HG03575 (cell line): ENCODE results near the gene RGSL1.
"Not testable (repeated sequence)": the region's sequence is repeated elsewhere in the genome, so short reads cannot be mapped to it uniquely, and the experiment has no call there.

ENCODE experiments used
- ATAC-seq: cut with Tn5 transposase; IDR thresholded peaks from one replicate; pipeline ENCODE4 v1.9.1; 2021; ENCODE audit not compliant: unreplicated experiment, insufficient number of reproducible peaks, low FRiP score; ENCODE audit errors: extremely low read depth

RGSL1 gene

DNA sequence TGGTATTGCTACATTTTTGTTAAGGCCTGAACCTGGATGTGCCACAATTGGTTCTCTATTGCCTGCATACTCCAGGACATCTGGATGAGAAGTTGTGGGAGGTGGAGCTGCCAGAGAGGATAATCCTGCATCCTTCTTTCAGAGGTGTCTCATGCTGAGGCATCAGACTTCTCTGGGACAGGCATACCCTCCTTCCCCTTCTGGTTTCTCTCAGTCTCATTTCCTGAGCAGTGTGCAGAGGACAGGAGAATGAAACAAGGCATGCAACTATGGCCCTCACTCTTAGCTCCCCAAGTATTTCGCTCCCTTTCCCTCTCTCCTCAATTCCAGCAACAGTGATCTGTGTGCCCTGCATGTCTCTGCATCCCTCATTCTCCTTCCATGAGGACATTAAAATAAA is 7.6 kb upstream of the RGSL1 start:
- ATAC-seq: no peak

DNA sequence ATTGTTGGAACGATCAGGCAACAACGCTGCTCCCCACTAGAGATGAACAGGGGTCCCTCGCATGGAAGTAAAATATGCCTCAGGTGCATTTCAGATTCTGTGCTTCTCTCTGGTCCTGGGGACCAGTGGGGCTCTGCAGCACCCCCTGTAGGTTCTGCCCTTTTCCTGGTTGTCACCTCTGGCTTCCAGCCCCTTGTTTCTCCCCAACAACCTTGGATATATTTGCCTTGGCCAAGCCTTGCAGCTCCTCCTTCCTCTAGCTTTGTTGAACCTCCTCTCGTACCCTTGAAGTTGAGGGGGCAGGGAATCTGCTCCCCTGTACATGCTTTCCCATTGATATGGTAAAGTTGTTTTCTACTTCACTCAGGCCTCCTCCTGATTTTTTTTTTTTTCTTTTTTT is 5.4 kb upstream of the RGSL1 start:
- no peak for ATAC-seq

DNA sequence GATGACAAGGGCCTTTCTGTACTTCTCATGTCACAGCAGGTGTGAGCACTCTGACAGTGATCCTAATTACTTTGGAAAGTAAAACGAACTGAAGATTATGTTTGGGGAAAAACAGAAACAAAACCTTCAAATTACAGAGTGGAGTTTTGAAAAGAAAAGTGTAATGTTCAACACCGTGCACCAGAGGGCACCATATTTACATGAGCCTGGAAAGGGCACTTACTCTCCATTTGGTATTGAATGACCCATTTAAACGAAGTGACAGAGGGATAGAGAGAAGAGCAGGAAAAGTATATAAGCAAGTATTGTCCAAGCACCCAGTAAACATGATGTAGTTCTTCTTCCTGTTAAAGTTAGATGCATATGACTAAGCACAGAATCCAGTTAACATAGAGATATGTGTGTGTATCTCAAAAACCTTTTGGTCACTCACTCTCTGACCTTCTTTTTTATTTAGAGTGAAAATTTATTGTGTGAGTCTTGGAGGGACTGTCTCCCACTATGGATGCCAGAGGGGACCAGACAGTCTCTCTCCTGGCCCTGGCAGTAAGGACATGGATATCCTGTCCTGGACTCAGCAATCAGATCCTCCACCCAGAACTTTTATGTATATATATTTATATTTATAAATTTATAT is 3.8 kb upstream of the RGSL1 start:
- no peak for ATAC-seq

DNA sequence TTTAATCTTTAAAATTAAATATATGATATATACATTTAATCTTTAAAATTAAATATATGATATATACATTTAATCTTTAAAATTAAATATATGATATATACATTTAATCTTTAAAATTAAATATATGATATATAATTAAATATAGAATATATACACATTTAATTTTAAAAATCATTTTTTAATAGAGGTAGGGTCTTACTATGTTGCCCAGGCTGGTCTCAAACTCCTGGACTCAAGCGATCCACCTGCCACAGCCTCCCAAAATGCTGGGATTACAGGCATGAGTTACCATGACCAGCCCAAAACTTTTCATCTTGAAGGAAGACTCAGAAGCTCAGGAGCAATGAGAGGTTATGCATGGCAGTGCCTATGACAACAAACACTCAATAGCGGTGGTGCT is 2.8 kb upstream of the RGSL1 start:
- not testable (repeated sequence) for ATAC-seq

DNA sequence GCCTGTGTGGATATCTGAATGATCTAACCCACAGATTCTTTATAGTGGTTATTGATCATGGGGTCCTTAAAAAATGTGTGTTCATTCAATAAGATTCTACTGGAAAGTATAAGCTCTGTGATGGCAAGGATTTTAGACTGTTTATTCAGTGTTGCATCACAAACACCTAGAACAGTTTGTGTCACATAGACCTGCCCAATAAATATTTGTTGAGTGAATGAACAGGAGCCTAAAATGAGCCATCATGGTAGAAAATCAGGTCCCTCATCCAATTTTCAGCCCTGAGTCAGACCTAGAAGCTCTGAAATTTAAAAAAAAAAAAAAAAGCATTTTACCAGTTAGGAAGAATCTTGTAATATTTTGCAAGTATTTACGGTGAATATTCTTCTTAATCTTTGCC is 2.3 kb upstream of the RGSL1 start:
- ATAC-seq: no peak

GRCh38 chr1:182453631-182454030 is 3.7 kb downstream of the RGSL1 start:
- ATAC-seq: no peak

DNA sequence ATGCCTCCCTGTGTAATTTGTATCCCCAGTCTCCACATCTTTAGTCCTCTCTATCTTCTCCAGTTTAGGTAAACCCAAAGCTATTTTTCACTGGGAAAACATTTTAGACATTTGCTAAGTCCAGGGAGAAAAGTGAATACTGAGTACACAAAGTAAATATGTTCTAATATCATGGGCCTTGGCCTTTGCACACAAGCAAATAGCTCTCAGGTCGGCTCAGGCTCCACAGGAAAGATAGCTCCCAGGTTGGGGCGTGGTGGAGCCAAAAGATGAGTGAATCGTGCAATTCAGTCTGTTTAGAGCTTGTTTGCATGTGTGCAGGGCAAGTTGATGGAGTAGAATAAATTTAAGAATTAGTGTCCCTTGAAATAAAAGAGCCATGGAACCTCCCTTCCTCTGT is 7.9 kb downstream of the RGSL1 start:
- ATAC-seq: no peak

GRCh38 chr1:182459949-182460348 is 10.0 kb downstream of the RGSL1 start:
- ATAC-seq: no peak

DNA sequence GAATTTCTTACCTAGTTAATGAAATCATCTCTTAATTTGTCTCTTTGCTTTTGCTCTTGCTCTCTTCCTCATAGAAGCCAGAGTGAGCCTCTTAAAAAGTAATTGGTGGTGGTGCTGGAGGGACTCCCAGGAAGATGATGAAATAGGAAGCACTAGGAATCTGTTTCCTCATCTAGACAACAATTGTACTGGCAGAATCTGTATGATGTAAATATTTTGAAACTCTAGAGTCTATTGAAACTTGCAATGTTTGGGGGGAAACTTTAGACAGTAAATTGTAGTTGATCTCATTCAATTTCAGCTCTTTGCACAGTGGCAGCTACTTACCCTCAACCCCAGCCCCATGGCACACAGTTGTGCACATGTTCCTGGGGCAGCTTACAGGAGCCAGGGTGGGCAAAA is 10.6 kb downstream of the RGSL1 start:
- no peak for ATAC-seq

- ATAC-seq: no peak
These were observed 23.6 kb downstream of the RGSL1 start for GRCh38 chr1:182473556-182473955.

DNA sequence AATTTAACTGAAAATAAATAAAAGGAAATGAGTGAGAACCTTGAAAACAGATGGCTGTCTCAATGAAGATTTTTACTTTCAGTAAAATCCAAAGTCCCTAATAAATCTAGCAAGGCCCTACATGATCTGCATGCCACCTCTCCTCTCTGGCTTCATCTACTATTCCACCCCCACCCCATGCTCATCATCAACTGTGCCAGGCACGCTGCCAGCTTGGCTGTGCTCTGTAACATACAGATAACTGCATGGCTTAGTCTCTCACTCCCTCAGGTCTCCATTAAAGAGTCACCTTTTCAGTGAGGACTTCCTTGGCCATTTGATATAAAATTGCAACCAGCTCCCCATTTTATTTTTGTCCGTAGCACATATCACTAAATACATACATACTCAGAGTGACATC is 26.7 kb downstream of the RGSL1 start:
- ATAC-seq: no peak

DNA sequence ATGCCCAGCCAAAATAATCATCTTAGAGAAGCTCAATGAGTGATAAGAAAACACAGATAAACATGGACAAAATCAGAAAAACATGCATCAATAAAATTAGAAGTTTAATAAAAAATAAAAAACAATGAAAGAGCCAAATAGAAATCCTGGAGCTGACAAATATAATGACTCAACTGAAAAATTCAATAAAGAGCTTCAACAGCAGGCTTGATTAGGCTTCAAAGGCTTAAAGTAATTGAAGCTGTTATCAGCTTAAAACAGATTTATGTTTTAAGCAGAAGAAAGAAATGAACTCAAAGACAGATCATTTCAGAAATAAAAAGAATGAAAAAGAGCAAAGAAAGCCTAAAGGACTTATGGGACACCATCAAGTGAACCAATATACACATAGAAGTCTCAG is 28.3 kb downstream of the RGSL1 start:
- no peak for ATAC-seq

DNA sequence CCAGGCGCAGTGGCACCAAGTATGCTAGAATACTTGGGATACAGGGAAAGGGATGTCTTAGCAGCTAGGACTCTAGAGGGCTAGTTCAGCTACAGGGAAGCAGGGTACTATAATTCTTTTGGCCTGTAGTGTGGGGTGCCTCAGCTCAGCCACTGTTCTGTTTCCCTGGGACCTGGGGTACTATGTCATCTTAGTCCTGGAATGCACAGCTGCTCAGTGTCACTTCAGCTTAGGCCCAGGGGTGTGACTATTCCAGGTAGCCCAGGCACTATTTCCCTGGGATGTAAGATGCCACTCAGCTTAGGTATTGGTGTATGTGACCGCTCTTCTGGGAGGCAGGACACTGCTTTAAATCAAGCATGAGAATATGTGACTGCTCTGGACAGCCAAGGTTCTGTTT is 34.1 kb downstream of the RGSL1 start:
- ATAC-seq: no peak

GRCh38 chr1:182484531-182485257 is 34.7 kb downstream of the RGSL1 start:
- ATAC-seq: no peak

GRCh38 chr1:182485861-182486260 is 35.9 kb downstream of the RGSL1 start:
- no peak for ATAC-seq

GRCh38 chr1:182488803-182489202 is 38.9 kb downstream of the RGSL1 start:
- ATAC-seq: no peak

DNA sequence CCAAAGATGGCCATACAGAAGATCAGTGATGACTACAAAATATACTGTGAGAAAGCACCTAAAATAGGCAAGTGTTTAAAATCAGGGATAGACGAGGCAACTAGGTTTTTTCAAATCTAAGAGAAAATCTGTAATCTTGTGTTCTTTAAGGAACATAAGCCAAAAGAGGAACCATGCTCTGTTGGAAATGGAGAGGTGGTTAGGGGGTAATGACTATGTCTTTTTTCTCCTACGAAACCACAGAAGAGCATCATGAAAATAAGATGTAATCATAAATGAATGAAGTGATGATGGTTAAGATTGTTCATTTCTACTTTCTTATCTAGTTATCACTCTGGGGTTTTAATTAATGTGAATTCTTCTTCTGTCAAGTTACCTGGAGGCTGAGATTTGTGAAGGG is 43.1 kb downstream of the RGSL1 start:
- no peak for ATAC-seq

- no peak for ATAC-seq
These were observed 45.1 kb downstream of the RGSL1 start for GRCh38 chr1:182495002-182495401.

- no peak for ATAC-seq
These were observed 45.7 kb downstream of the RGSL1 start for GRCh38 chr1:182495693-182496092.

DNA sequence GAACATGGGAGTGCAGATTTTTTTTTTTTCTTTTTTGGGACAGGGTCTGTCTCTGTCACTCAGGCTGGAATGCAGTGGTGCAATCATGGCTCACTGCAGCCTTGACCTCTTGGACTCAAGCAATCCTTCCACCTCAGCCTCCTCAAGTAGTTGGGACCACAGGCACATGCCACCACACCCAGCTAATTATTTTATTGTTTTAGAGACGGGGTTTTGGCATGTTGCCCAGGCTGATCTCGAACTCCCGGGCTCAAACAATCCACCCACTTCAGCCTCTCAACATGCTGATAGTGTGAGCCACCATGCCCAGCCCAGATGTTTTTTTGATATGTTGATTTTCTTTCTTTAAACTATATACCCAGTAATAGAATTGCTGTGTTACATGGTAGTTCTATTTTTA is 57.7 kb downstream of the RGSL1 start:
- ATAC-seq: no peak

GRCh38 chr1:182515556-182515955 is 65.6 kb downstream of the RGSL1 start:
- ATAC-seq: no peak
